Activated CD4-positive, alpha-beta memory T cell treated with anti-CD3 and anti-CD28 coated beads, Interleukin-2, amount 10 ng/mL, durations not matched to agents 7 days and 5 days (primary cell): ENCODE results near the gene PTPRC. TPM values are rescaled to one million over a fixed set of nuclear protein-coding genes. Genes with fewer than 3 reads are reported as not detected.
"Not testable (repeated sequence)": the region's sequence is repeated elsewhere in the genome, so short reads cannot be mapped to it uniquely, and the experiment has no call there.

Source experiments
- CTCF ChIA-PET: fragments of 350-600 bp; sonication (Branson Sonifier 250); formaldehyde crosslinking; loops from one replicate; lab custom pipeline; 2021; ENCODE audit warnings: antibody characterized with exemption, inconsistent platforms; lab: Charles Lee
- POLR2A ChIA-PET: fragments of 350-600 bp; sonication (Branson Sonifier 250); formaldehyde crosslinking; loops from one replicate; lab custom pipeline; 2021; ENCODE audit warnings: antibody characterized with exemption; lab: Charles Lee
- DNase-seq: peaks from one replicate; pipeline ENCODE4 v3.0.0-alpha.2; 2020
- H3K27ac Mint-ChIP-seq: one replicate; pipeline ENCODE4 v1.8.0; 2021; ENCODE audit warnings: mild to moderate bottlenecking, mixed read lengths
- H3K27me3 Mint-ChIP-seq: one replicate; pipeline ENCODE4 v1.8.0; 2021; ENCODE audit warnings: mixed read lengths
- H3K36me3 Mint-ChIP-seq: one replicate; pipeline ENCODE4 v1.8.0; 2021; ENCODE audit warnings: low read depth, mixed read lengths
- H3K4me1 Mint-ChIP-seq: one replicate; pipeline ENCODE4 v1.8.0; 2021; ENCODE audit warnings: mixed read lengths
- H3K4me3 Mint-ChIP-seq: one replicate; pipeline ENCODE4 v1.8.0; 2021; ENCODE audit warnings: mild to moderate bottlenecking, mixed read lengths
- H3K9me3 Mint-ChIP-seq: one replicate; pipeline ENCODE4 v1.8.0; 2021; ENCODE audit warnings: mixed read lengths
- total RNA-seq, 2 experiments: library from RNA; stranded (reverse); gene quantifications; one replicate each; pipeline ENCODE4 v1.2.3, GENCODE V29; 2021

PTPRC gene, protein sequence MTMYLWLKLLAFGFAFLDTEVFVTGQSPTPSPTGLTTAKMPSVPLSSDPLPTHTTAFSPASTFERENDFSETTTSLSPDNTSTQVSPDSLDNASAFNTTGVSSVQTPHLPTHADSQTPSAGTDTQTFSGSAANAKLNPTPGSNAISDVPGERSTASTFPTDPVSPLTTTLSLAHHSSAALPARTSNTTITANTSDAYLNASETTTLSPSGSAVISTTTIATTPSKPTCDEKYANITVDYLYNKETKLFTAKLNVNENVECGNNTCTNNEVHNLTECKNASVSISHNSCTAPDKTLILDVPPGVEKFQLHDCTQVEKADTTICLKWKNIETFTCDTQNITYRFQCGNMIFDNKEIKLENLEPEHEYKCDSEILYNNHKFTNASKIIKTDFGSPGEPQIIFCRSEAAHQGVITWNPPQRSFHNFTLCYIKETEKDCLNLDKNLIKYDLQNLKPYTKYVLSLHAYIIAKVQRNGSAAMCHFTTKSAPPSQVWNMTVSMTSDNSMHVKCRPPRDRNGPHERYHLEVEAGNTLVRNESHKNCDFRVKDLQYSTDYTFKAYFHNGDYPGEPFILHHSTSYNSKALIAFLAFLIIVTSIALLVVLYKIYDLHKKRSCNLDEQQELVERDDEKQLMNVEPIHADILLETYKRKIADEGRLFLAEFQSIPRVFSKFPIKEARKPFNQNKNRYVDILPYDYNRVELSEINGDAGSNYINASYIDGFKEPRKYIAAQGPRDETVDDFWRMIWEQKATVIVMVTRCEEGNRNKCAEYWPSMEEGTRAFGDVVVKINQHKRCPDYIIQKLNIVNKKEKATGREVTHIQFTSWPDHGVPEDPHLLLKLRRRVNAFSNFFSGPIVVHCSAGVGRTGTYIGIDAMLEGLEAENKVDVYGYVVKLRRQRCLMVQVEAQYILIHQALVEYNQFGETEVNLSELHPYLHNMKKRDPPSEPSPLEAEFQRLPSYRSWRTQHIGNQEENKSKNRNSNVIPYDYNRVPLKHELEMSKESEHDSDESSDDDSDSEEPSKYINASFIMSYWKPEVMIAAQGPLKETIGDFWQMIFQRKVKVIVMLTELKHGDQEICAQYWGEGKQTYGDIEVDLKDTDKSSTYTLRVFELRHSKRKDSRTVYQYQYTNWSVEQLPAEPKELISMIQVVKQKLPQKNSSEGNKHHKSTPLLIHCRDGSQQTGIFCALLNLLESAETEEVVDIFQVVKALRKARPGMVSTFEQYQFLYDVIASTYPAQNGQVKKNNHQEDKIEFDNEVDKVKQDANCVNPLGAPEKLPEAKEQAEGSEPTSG (N-terminal part only)
- 100 to 1,000 TPM; 724 to 731 TPM for total RNA-seq

DNA sequence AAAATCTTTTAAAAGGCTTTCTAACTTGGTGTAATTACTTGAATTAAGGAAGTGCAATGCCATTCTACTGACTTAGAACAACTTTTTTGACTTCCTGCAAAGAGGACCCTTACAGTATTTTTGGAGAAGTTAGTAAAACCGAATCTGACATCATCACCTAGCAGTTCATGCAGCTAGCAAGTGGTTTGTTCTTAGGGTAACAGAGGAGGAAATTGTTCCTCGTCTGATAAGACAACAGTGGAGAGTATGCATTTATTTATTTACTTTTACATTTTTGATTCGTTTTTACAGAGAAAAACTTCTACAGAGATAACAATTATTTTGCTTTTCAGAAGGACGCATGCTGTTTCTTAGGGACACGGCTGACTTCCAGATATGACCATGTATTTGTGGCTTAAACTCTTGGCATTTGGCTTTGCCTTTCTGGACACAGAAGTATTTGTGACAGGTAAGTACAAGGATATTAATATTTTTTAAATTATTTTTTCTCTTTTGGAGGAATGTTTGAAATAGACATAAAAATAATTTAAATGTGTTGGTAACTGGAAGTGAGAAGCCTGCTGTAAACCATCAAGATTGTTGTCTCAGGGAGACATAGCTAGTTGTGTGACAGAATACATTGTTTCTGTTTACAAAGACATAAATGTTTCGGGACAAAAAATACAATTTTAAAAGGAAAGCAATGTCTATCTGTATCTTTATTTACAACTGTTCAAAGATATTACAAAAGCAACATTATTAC, at the start of gene PTPRC:
Gene PTPRC, plus strand, starts transcription at position 147 of the 742 bp plus-strand sequence. Its CDS starts 229 bp downstream, at position 376.
- H3K27ac Mint-ChIP-seq, result peak within 1 kb of the TSS; percentile 98
- peak within 1 kb of the TSS; percentile 94 for H3K4me3 Mint-ChIP-seq
- POLR2A ChIA-PET, result interaction anchor here (0.8 to 12.5 kb wide), 24 partner anchors 9 to 863 kb away, joined by 3 to 512 read pairs (median 8); partner anchors contain the start of gene DENND1B
- peaks cover 53% of the 10 kb centered on the region for H3K36me3 Mint-ChIP-seq
- CTCF ChIA-PET, result interaction anchor here (1.1 to 7.9 kb wide), 5 partner anchors 11 to 82 kb away, joined by 3 to 99 read pairs (median 5); no protein-coding TSS in a partner anchor
- no peak for DNase-seq
- H3K27me3 Mint-ChIP-seq, result no peaks in the 10 kb centered on the region
- H3K9me3 Mint-ChIP-seq, result no peaks in the 10 kb centered on the region
- H3K4me1 Mint-ChIP-seq, result peaks cover 50% of the 10 kb centered on the region

DNA sequence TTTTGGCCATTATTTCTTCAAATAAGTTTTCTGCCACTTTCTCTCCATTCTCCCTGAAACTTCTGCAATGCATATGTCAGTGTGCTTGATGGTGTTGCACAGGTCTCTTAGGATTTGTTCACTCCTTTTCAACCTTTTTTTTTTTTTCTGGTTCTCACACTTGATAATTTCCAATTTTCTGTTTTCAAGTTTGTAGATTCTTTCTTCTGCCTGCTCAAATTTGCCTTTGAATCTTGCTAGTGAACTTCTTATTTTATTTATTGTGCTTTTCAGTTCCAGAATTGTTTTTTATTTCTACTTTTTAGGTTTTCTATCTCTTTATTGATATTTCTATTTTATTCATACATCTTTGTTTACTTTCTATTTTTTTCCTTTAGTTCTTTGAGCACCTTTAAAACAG, 48.4 kb upstream of the PTPRC start:
- no peak for DNase-seq
- H3K4me3 Mint-ChIP-seq, result no peak overlapping the region
- POLR2A ChIA-PET, result no interaction called here
- CTCF ChIA-PET, result no interaction called here
- H3K36me3 Mint-ChIP-seq, result peaks cover 26% of the 10 kb centered on the region
- no peak overlapping the region for H3K27ac Mint-ChIP-seq
- peaks cover 28% of the 10 kb centered on the region for H3K9me3 Mint-ChIP-seq
- no peaks in the 10 kb centered on the region for H3K27me3 Mint-ChIP-seq
- peaks cover 3% of the 10 kb centered on the region for H3K4me1 Mint-ChIP-seq

- Mint-ChIP-seq H3K27ac (no peak overlapping the region), H3K9me3 (peaks cover 16% of the 10 kb centered on the region), H3K27me3 (no peaks in the 10 kb centered on the region), H3K4me3 (no peak overlapping the region), H3K4me1 (peaks cover 32% of the 10 kb centered on the region), H3K36me3 (peaks cover 29% of the 10 kb centered on the region)
- POLR2A ChIA-PET, result interaction anchor here (0.9 to 2.1 kb wide), 3 partner anchors 14 to 88 kb away, joined by 4 to 6 read pairs (median 5); no protein-coding TSS in a partner anchor
- no peak for DNase-seq
- CTCF ChIA-PET, result interaction anchor here (1.3 kb wide), 1 partner anchor 15 kb away, joined by 3 read pairs; no protein-coding TSS in a partner anchor
Observed at GRCh38 chr1:198595765-198596164, 43.1 kb upstream of the PTPRC start.

DNA sequence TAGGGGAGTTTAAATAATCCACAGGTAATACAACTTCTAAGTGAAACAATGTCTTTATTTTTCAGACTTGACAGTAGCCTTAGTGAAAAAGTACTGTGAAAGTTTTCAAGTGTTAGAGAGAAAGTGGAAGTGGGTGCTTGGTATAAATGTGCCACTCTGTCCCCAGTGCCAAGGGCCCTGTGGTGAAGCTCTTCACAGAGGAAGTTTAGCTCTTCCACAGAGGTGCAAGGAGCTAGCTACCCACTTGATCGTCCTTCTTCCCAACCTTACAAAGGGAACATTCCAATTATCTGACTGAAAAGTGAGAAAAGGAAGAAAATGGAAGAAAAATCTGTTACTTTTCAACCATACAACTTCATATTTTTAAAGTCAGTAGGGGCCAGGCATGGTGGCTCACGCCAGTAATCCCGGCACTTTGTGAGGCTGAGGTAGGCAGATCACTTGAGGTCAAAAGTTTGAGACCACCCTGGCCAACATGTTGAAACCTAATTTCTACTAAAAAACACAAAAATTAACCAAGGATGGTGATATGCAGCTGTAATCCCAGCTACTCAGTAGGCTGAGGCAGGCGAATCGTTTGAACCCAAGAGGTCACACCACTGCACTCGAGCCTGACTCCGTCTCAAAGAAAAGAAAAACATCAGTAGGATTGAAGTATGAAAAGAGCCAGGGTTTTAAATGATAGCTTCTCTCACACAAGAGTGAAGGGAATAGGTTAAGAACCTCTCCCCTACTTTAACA, 41.0 kb upstream of the PTPRC start:
- no peak for DNase-seq
- Mint-ChIP-seq H3K4me1 (peaks cover 52% of the 10 kb centered on the region), H3K9me3 (peaks cover 20% of the 10 kb centered on the region), H3K27me3 (no peaks in the 10 kb centered on the region), H3K4me3 (no peak overlapping the region), H3K27ac (no peak overlapping the region), H3K36me3 (peaks cover 34% of the 10 kb centered on the region)
- ChIA-PET POLR2A (interaction anchor here (1.1 to 2.9 kb wide), 9 partner anchors 10 to 339 kb away, joined by 3 to 25 read pairs (median 6); partner anchors contain the start of gene PTPRC), CTCF (no interaction called here)

DNA sequence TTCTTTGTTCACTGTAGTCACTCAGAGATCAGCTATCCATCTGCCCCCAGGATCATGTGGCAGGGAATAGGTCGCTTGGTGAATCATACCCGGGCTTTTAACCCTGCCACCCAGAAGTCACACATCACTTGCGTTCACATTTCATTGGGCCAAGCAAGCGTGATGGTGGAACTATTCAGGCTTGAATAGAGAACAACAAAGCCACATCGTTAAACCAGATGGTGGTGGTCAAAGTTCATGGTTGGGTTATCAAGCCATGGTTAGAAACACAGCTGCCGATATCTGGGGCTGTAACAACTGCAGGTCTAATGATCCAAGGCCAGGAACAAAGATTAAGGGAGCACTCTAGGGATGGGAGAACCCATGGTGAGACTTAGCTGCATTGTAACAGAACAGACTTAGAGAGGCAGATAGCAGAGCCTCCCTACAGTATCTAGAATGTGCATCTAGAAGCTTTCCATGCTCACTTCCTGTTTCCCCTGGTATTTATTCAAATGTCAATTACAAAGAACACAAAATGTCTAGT, 40.0 kb upstream of the PTPRC start:
- Mint-ChIP-seq H3K4me3 (no peak overlapping the region), H3K9me3 (peaks cover 20% of the 10 kb centered on the region), H3K27me3 (no peaks in the 10 kb centered on the region), H3K4me1 (peaks cover 56% of the 10 kb centered on the region), H3K36me3 (peaks cover 36% of the 10 kb centered on the region), H3K27ac (peak overlapping the region; percentile 76)
- ChIA-PET CTCF (no interaction called here), POLR2A (interaction anchor here (1.1 to 2.9 kb wide), 9 partner anchors 9 to 338 kb away, joined by 3 to 25 read pairs (median 6); partner anchors contain the start of gene PTPRC)
- peak; percentile 29 for DNase-seq

DNA sequence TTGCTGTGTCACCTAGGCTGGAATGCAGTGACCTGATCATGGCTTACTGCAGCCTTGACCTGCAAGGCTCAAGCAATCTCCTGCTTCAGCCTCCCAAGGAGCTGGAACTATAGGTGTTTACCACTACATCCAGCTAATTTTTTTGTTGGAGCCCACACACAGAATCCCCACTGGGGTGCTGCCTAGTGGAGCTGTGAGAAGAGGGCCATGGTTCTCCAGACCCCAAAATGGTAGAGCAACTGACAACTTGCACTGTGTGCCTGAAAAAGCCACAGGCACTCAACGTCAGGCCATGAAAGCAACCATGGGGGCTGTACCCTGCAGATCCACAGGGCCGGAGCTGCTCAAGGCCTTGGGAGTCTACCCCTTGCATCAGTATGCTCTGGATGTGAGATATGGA, 39.1 kb upstream of the PTPRC start:
- no peak overlapping the region for H3K27ac Mint-ChIP-seq
- ChIA-PET CTCF (no interaction called here), POLR2A (interaction anchor here (2.2 to 2.9 kb wide), 2 partner anchors 8 to 11 kb away, joined by 6 to 25 read pairs; no protein-coding TSS in a partner anchor)
- H3K4me1 Mint-ChIP-seq, result peaks cover 58% of the 10 kb centered on the region
- H3K27me3 Mint-ChIP-seq, result no peaks in the 10 kb centered on the region
- no peak overlapping the region for H3K4me3 Mint-ChIP-seq
- DNase-seq, result no peak
- peaks cover 15% of the 10 kb centered on the region for H3K9me3 Mint-ChIP-seq
- peaks cover 36% of the 10 kb centered on the region for H3K36me3 Mint-ChIP-seq

DNA sequence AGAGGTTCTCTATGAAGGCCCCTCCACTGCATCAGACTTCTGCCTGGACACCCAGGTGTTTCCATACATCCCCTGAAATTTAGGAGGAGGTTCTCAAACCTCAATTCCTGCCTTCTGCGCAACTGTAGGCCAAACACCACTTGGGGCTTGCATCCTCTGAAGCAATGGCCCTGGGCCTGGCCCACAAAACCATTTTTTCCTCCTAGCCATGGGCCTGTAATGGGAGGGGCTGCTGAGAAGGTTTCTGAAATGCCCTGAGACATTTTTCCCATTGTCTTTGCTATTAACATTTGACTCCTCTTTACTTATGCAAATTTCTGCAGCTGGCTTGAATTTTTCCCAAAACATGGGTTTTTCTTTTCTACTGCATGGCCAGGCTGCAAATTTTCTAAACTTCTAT, 37.9 kb upstream of the PTPRC start:
- ChIA-PET POLR2A (interaction anchor here (1.5 kb wide), 1 partner anchor 10 kb away, joined by 3 read pairs; no protein-coding TSS in a partner anchor), CTCF (no interaction called here)
- DNase-seq, result no peak
- H3K27me3 Mint-ChIP-seq, result no peaks in the 10 kb centered on the region
- no peak overlapping the region for H3K27ac Mint-ChIP-seq
- peaks cover 34% of the 10 kb centered on the region for H3K36me3 Mint-ChIP-seq
- no peak overlapping the region for H3K4me3 Mint-ChIP-seq
- peaks cover 12% of the 10 kb centered on the region for H3K9me3 Mint-ChIP-seq
- H3K4me1 Mint-ChIP-seq, result peaks cover 56% of the 10 kb centered on the region

DNA sequence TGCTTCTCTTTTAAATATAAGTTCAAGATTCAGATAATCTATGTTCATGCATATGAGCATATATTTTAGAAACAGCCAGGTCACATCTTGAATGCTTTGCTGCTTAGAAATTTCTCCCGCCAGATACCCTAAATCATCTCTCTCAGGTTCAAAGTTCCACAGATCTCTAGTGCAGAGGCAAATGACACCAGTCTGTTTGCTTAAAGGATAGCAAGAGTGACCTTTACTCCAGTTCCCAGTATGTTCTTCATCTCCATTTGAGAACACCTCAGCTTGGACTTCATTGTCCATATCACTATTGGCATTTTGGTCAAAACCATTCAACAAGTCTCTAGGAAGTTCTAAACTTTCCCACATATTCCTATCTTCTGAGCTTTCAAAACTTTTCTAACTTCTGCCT, 37.5 kb upstream of the PTPRC start:
- H3K27me3 Mint-ChIP-seq, DNase-seq, H3K27ac Mint-ChIP-seq, CTCF ChIA-PET, H3K4me3 Mint-ChIP-seq: not testable (repeated sequence)
- Mint-ChIP-seq H3K4me1 (peaks cover 59% of the 10 kb centered on the region), H3K36me3 (peaks cover 32% of the 10 kb centered on the region), H3K9me3 (peaks cover 12% of the 10 kb centered on the region)
- POLR2A ChIA-PET, result interaction anchor here (1.5 kb wide), 1 partner anchor 9 kb away, joined by 3 read pairs; no protein-coding TSS in a partner anchor

GRCh38 chr1:198601936-198602889, 36.6 kb upstream of the PTPRC start:
- peaks cover 29% of the 10 kb centered on the region for H3K36me3 Mint-ChIP-seq
- DNase-seq, result no peak
- peaks cover 12% of the 10 kb centered on the region for H3K9me3 Mint-ChIP-seq
- POLR2A ChIA-PET, result interaction anchor here (1.5 kb wide), 1 partner anchor 8 kb away, joined by 3 read pairs; no protein-coding TSS in a partner anchor
- CTCF ChIA-PET, result interaction anchor here (0.6 to 1.1 kb wide), 2 partner anchors 10 to 16 kb away, joined by 3 to 4 read pairs; no protein-coding TSS in a partner anchor
- H3K4me1 Mint-ChIP-seq, result peaks cover 59% of the 10 kb centered on the region
- no peak overlapping the region for H3K4me3 Mint-ChIP-seq
- H3K27me3 Mint-ChIP-seq, result no peaks in the 10 kb centered on the region
- H3K27ac Mint-ChIP-seq, result no peak overlapping the region

GRCh38 chr1:198604975-198605374, 33.9 kb upstream of the PTPRC start:
- DNase-seq, result no peak
- Mint-ChIP-seq H3K9me3 (peaks cover 12% of the 10 kb centered on the region), H3K4me1 (peaks cover 45% of the 10 kb centered on the region), H3K36me3 (peaks cover 26% of the 10 kb centered on the region), H3K27ac (no peak overlapping the region), H3K4me3 (no peak overlapping the region), H3K27me3 (no peaks in the 10 kb centered on the region)
- ChIA-PET POLR2A (no interaction called here), CTCF (no interaction called here)
